ENCODE data around the gene PRKCE. TPM values are rescaled to one million over a fixed set of nuclear protein-coding genes. Genes with fewer than 3 reads are reported as not detected.

The PRKCE gene
- polyA plus RNA-seq, 1 experiment, result 16.7 TPM

- no peaks in the 10 kb centered on the region for H3K9me3 ChIP-seq (ENCODE audit: control insufficient read depth, insufficient read depth, low read length)
- DNase-seq (ENCODE audit: low read depth, low spot score), result no peak
- TF ChIP-seq CTCF (IDR thresholded peaks at IDR 0.05; ENCODE audit: low read depth, low read length), result no peak
- H3K4me3 ChIP-seq (ENCODE audit: low read depth, low read length), result no peak overlapping the region
- H3K27ac ChIP-seq (ENCODE audit: low read depth, low read length), result no peak overlapping the region
- H3K27me3 ChIP-seq (ENCODE audit: control insufficient read depth, insufficient read depth, low read length), result no peaks in the 10 kb centered on the region
- CTCF ChIA-PET, result interaction anchor here (1.1 to 1.8 kb wide), 3 partner anchors 21 to 40 kb away, joined by 3 to 9 read pairs (median 5); no protein-coding TSS in a partner anchor
- POLR2A ChIA-PET, result interaction anchor here (1.2 kb wide), 2 partner anchors 13 to 255 kb away, joined by 4 to 5 read pairs; partner anchors contain the start of gene EPAS1
These were observed 390.7 kb downstream of the PRKCE start for GRCh38 chr2:46042207-46042637.

GRCh38 chr2:46042711-46043110 is 391.2 kb downstream of the PRKCE start:
- no peak for TF ChIP-seq CTCF (IDR thresholded peaks at IDR 0.05; ENCODE audit: low read depth, low read length)
- H3K27ac ChIP-seq (ENCODE audit: low read depth, low read length), result no peak overlapping the region
- H3K27me3 ChIP-seq (ENCODE audit: control insufficient read depth, insufficient read depth, low read length), result no peaks in the 10 kb centered on the region
- POLR2A ChIA-PET, result interaction anchor here (1.2 kb wide), 1 partner anchor 13 kb away, joined by 5 read pairs; no protein-coding TSS in a partner anchor
- no peak overlapping the region for H3K4me3 ChIP-seq (ENCODE audit: low read depth, low read length)
- no peaks in the 10 kb centered on the region for H3K9me3 ChIP-seq (ENCODE audit: control insufficient read depth, insufficient read depth, low read length)
- no peak for DNase-seq (ENCODE audit: low read depth, low spot score)
- CTCF ChIA-PET, result interaction anchor here (1.1 to 3.2 kb wide), 3 partner anchors 20 to 41 kb away, joined by 3 to 15 read pairs (median 9); no protein-coding TSS in a partner anchor

GRCh38 chr2:46045888-46046287 is 394.4 kb downstream of the PRKCE start:
- H3K4me3 ChIP-seq (ENCODE audit: low read depth, low read length), result no peak overlapping the region
- ChIA-PET CTCF (interaction anchor here (3.2 kb wide), 1 partner anchor 17 kb away, joined by 15 read pairs; no protein-coding TSS in a partner anchor), POLR2A (no interaction called here)
- no peak for DNase-seq (ENCODE audit: low read depth, low spot score)
- H3K27me3 ChIP-seq (ENCODE audit: control insufficient read depth, insufficient read depth, low read length), result no peaks in the 10 kb centered on the region
- no peaks in the 10 kb centered on the region for H3K9me3 ChIP-seq (ENCODE audit: control insufficient read depth, insufficient read depth, low read length)
- no peak for TF ChIP-seq CTCF (IDR thresholded peaks at IDR 0.05; ENCODE audit: low read depth, low read length)
- H3K27ac ChIP-seq (ENCODE audit: low read depth, low read length), result no peak overlapping the region

- no peak overlapping the region for H3K4me3 ChIP-seq (ENCODE audit: low read depth, low read length)
- POLR2A ChIA-PET, result interaction anchor here (0.8 kb wide), 1 partner anchor 18 kb away, joined by 3 read pairs; no protein-coding TSS in a partner anchor
- H3K27ac ChIP-seq (ENCODE audit: low read depth, low read length), result peak overlapping the region; percentile 24
- H3K27me3 ChIP-seq (ENCODE audit: control insufficient read depth, insufficient read depth, low read length), result no peaks in the 10 kb centered on the region
- CTCF ChIA-PET, result interaction anchor here (7.6 kb wide), 1 partner anchor 16 kb away, joined by 65 read pairs; no protein-coding TSS in a partner anchor
- no peak for TF ChIP-seq CTCF (IDR thresholded peaks at IDR 0.05; ENCODE audit: low read depth, low read length)
- no peak for DNase-seq (ENCODE audit: low read depth, low spot score)
- no peaks in the 10 kb centered on the region for H3K9me3 ChIP-seq (ENCODE audit: control insufficient read depth, insufficient read depth, low read length)
These were observed 395.8 kb downstream of the PRKCE start for GRCh38 chr2:46047290-46047689.

- Histone ChIP-seq H3K27me3 (ENCODE audit: control insufficient read depth, insufficient read depth, low read length) (no peaks in the 10 kb centered on the region), H3K27ac (ENCODE audit: low read depth, low read length) (no peak overlapping the region), H3K4me3 (ENCODE audit: low read depth, low read length) (no peak overlapping the region), H3K9me3 (ENCODE audit: control insufficient read depth, insufficient read depth, low read length) (no peaks in the 10 kb centered on the region)
- no peak for DNase-seq (ENCODE audit: low read depth, low spot score)
- no peak for TF ChIP-seq CTCF (IDR thresholded peaks at IDR 0.05; ENCODE audit: low read depth, low read length)
- ChIA-PET POLR2A (no interaction called here), CTCF (interaction anchor here (0.9 to 7.6 kb wide), 3 partner anchors 10 to 38 kb away, joined by 3 to 65 read pairs (median 4); no protein-coding TSS in a partner anchor)
These were observed 397.2 kb downstream of the PRKCE start for GRCh38 chr2:46048693-46049092.
